Neural cell (in vitro differentiated cells): ENCODE results near the gene TOB1. TPM values are rescaled to one million over a fixed set of nuclear protein-coding genes. Genes with fewer than 3 reads are reported as not detected.

Experiments used
- H2AFZ ChIP-seq: fragments of 200-600, 300-800 bp; sonication (generic), shearing (Covaris generic); 2 replicates; pipeline ENCODE4 v1.6.0; 2014; ENCODE audit warnings: low read depth, mild to moderate bottlenecking, antibody characterized with exemption, low read length, moderate library complexity
- H3F3A ChIP-seq: fragments of 200-600 bp; shearing (Covaris generic); 2 replicates; pipeline ENCODE4 v1.6.1; 2016; ENCODE audit warnings: mild to moderate bottlenecking, moderate library complexity, mixed read lengths, antibody characterized with exemption, low read length; ENCODE audit not compliant: insufficient read depth, poor library complexity, severe bottlenecking
- H3K27ac ChIP-seq: fragments of 200-600, 300-800 bp; sonication (generic), shearing (Covaris generic); 2 replicates; pipeline ENCODE4 v1.5.1; 2014; ENCODE audit warnings: mild to moderate bottlenecking, low read length, moderate library complexity
- H3K27me3 ChIP-seq: fragments of 300-800, 200-600 bp; sonication (generic), shearing (Covaris generic); 2 replicates; pipeline ENCODE4 v1.6.0; 2014; ENCODE audit warnings: mild to moderate bottlenecking, low read depth, low read length, moderate library complexity; ENCODE audit not compliant: insufficient read depth
- H3K36me3 ChIP-seq: fragments of 300-800, 200-600 bp; sonication (generic), shearing (Covaris generic); 2 replicates; pipeline ENCODE4 v1.5.1; 2014; ENCODE audit warnings: mild to moderate bottlenecking, antibody characterized with exemption, low read length, moderate library complexity; ENCODE audit not compliant: insufficient read depth
- H3K4me2 ChIP-seq: fragments of 300-800, 200-600 bp; sonication (generic), shearing (Covaris generic); 2 replicates; pipeline ENCODE4 v1.6.0; 2014; ENCODE audit warnings: mild to moderate bottlenecking, low read length
- H3K4me3 ChIP-seq: fragments of 300-800, 200-600 bp; sonication (generic), shearing (Covaris generic); 2 replicates; pipeline ENCODE4 v1.5.1; 2014; ENCODE audit warnings: mild to moderate bottlenecking, low read length, moderate library complexity
- H3K79me2 ChIP-seq: fragments of 200-600 bp; shearing (Covaris generic); replicated peaks from 2 replicates; pipeline ENCODE4 v1.6.0; 2014; ENCODE audit warnings: mild to moderate bottlenecking, low read length, moderate library complexity; ENCODE audit not compliant: insufficient read depth
- H3K9ac ChIP-seq: fragments of 300-800, 200-600 bp; sonication (generic), shearing (Covaris generic); 2 replicates; pipeline ENCODE4 v1.6.1; 2016; ENCODE audit warnings: mild to moderate bottlenecking, low read length, mixed read lengths
- H3K9me2 ChIP-seq: fragments of 200-600 bp; shearing (Covaris generic); 2 replicates; pipeline ENCODE4 v1.6.1; 2016; ENCODE audit warnings: mild to moderate bottlenecking, low read length, mixed read lengths; ENCODE audit not compliant: insufficient read depth
- H3K9me3 ChIP-seq: fragments of 200-600, 300-800 bp; sonication (generic), shearing (Covaris generic); 2 replicates; pipeline ENCODE4 v1.6.1; 2016; ENCODE audit warnings: mild to moderate bottlenecking, mixed run types, low read length, moderate library complexity, mixed read lengths
- H4K20me1 ChIP-seq: fragments of 200-600 bp; shearing (Covaris generic); 2 replicates; pipeline ENCODE4 v1.6.1; 2016; ENCODE audit warnings: mild to moderate bottlenecking, mixed run types; ENCODE audit not compliant: insufficient read depth
- EP300 ChIP-seq: fragments of 450-650 bp; conservative IDR thresholded peaks from 2 replicates; pipeline ENCODE4 v1.6.1; 2014; ENCODE audit warnings: antibody characterized with exemption, mild to moderate bottlenecking, moderate library complexity; ENCODE audit not compliant: poor library complexity, severe bottlenecking
- EZH2 ChIP-seq: fragments of 200-600, 300-800 bp; shearing (Covaris generic), sonication (generic); IDR thresholded peaks from 2 replicates; pipeline ENCODE4 v1.6.1; 2014; ENCODE audit warnings: antibody characterized with exemption, low read length, borderline replicate concordance, mild to moderate bottlenecking; ENCODE audit not compliant: insufficient read depth, poor library complexity, severe bottlenecking
- MXI1 ChIP-seq: fragments of 450-650 bp; conservative IDR thresholded peaks from 2 replicates; pipeline ENCODE4 v1.6.1; 2014; ENCODE audit warnings: antibody characterized with exemption, mild to moderate bottlenecking; ENCODE audit not compliant: poor library complexity, severe bottlenecking
- POLR2AphosphoS5 ChIP-seq: IDR thresholded peaks from 2 replicates; pipeline ENCODE4 v1.6.1; 2012
- RAD21 ChIP-seq: fragments of 450-650 bp; conservative IDR thresholded peaks from 2 replicates; pipeline ENCODE4 v1.6.1; 2014; ENCODE audit warnings: antibody characterized with exemption, mild to moderate bottlenecking, moderate library complexity
- SMC3 ChIP-seq: fragments of 450-650 bp; conservative IDR thresholded peaks from 2 replicates; pipeline ENCODE4 v1.6.1; 2014; ENCODE audit warnings: antibody characterized with exemption, mild to moderate bottlenecking, moderate library complexity; ENCODE audit not compliant: poor library complexity
- TAF1 ChIP-seq: IDR thresholded peaks from 2 replicates; pipeline ENCODE4 v1.6.1; 2012; ENCODE audit warnings: low read depth
- polyA plus RNA-seq: library from polyadenylated mRNA; depleted of rRNA; stranded (reverse); fragments of >200 nt; gene quantifications from 2 replicates; pipeline ENCODE4 v1.2.3, GENCODE V29; 2014
- TF ChIP-seq, protein P1 (sequence below): fragments of 450-650 bp; IDR thresholded peaks from 2 replicates; pipeline ENCODE4 v1.5.1; 2014; ENCODE audit warnings: antibody characterized with exemption, mild to moderate bottlenecking, moderate library complexity; ENCODE audit not compliant: poor library complexity, severe bottlenecking
- TF ChIP-seq, protein P2 (sequence below): IDR thresholded peaks from 2 replicates; pipeline ENCODE4 v1.6.1; 2012; ENCODE audit warnings: borderline replicate concordance

Gene TOB1
- polyA plus RNA-seq, 1 donor from 2014 or later: 8.9 TPM

DNA sequence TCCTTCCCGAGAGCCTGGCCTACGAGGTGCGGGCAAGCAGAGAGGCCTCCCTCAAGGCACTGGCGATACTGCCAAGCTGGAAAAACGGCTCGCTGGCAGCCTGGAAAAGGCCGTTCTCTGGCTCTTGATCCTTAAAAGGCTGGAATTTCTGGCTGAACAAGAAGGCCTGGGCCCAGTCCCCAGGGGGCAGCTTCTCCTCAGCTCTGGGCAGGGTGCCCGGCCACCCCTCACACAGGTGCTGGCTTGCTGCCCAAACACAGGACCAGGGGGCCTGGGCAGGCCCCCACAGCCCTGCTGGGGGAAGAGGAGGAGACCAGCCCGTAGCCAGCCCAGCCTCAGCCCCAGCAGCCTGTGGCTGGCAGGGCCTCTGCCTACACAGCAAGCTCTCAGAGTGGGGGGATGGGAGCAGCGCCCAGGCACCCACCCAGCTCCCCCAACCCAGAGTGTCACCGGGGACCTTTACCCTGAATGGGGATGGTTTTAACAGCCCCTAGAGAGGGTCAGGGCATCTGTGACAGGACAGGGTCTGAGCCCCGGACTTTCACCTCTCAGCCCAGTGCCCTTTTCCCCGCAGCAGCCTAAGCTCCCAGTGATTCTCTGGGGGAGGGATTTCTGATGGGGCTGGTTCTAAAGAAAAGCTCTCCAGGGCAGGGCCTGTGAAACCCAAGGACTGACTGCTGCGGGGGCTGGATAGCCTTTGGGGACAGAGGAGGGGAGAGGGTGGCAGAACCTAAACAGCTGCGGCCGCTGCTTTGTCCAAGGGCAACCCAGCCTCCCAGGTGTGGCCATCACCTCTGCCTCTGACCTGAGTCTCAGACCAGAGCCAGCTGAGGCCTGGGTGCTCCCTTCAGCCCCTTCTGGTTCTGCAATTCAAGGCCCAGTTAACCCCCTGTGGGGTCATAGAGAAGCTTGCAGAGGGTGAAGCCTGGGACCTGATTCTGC is 38.6 kb upstream of the TOB1 start:
- no peaks in the 10 kb centered on the region for H3K36me3 ChIP-seq
- no peaks in the 10 kb centered on the region for H3F3A ChIP-seq
- no peak for TF ChIP-seq EZH2
- no peak for TF ChIP-seq EP300
- TF ChIP-seq RAD21: no peak
- TF ChIP-seq MXI1: no peak
- TF ChIP-seq, protein P1, sequence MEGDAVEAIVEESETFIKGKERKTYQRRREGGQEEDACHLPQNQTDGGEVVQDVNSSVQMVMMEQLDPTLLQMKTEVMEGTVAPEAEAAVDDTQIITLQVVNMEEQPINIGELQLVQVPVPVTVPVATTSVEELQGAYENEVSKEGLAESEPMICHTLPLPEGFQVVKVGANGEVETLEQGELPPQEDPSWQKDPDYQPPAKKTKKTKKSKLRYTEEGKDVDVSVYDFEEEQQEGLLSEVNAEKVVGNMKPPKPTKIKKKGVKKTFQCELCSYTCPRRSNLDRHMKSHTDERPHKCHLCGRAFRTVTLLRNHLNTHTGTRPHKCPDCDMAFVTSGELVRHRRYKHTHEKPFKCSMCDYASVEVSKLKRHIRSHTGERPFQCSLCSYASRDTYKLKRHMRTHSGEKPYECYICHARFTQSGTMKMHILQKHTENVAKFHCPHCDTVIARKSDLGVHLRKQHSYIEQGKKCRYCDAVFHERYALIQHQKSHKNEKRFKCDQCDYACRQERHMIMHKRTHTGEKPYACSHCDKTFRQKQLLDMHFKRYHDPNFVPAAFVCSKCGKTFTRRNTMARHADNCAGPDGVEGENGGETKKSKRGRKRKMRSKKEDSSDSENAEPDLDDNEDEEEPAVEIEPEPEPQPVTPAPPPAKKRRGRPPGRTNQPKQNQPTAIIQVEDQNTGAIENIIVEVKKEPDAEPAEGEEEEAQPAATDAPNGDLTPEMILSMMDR: no peak
- TF ChIP-seq, protein P2, sequence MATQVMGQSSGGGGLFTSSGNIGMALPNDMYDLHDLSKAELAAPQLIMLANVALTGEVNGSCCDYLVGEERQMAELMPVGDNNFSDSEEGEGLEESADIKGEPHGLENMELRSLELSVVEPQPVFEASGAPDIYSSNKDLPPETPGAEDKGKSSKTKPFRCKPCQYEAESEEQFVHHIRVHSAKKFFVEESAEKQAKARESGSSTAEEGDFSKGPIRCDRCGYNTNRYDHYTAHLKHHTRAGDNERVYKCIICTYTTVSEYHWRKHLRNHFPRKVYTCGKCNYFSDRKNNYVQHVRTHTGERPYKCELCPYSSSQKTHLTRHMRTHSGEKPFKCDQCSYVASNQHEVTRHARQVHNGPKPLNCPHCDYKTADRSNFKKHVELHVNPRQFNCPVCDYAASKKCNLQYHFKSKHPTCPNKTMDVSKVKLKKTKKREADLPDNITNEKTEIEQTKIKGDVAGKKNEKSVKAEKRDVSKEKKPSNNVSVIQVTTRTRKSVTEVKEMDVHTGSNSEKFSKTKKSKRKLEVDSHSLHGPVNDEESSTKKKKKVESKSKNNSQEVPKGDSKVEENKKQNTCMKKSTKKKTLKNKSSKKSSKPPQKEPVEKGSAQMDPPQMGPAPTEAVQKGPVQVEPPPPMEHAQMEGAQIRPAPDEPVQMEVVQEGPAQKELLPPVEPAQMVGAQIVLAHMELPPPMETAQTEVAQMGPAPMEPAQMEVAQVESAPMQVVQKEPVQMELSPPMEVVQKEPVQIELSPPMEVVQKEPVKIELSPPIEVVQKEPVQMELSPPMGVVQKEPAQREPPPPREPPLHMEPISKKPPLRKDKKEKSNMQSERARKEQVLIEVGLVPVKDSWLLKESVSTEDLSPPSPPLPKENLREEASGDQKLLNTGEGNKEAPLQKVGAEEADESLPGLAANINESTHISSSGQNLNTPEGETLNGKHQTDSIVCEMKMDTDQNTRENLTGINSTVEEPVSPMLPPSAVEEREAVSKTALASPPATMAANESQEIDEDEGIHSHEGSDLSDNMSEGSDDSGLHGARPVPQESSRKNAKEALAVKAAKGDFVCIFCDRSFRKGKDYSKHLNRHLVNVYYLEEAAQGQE: no peak
- no peak for TF ChIP-seq SMC3
- TF ChIP-seq POLR2AphosphoS5: no peak
- TF ChIP-seq TAF1: no peak
- no peak overlapping the region for H3K4me2 ChIP-seq
- H3K4me3 ChIP-seq: no peak overlapping the region
- H4K20me1 ChIP-seq: no peaks in the 10 kb centered on the region
- H3K27me3 ChIP-seq: no peaks in the 10 kb centered on the region
- H2AFZ ChIP-seq: no peak overlapping the region
- H3K9me3 ChIP-seq: no peaks in the 10 kb centered on the region
- no peaks in the 10 kb centered on the region for H3K79me2 ChIP-seq
- H3K9ac ChIP-seq: no peak overlapping the region
- no peaks in the 10 kb centered on the region for H3K9me2 ChIP-seq
- no peak overlapping the region for H3K27ac ChIP-seq

DNA sequence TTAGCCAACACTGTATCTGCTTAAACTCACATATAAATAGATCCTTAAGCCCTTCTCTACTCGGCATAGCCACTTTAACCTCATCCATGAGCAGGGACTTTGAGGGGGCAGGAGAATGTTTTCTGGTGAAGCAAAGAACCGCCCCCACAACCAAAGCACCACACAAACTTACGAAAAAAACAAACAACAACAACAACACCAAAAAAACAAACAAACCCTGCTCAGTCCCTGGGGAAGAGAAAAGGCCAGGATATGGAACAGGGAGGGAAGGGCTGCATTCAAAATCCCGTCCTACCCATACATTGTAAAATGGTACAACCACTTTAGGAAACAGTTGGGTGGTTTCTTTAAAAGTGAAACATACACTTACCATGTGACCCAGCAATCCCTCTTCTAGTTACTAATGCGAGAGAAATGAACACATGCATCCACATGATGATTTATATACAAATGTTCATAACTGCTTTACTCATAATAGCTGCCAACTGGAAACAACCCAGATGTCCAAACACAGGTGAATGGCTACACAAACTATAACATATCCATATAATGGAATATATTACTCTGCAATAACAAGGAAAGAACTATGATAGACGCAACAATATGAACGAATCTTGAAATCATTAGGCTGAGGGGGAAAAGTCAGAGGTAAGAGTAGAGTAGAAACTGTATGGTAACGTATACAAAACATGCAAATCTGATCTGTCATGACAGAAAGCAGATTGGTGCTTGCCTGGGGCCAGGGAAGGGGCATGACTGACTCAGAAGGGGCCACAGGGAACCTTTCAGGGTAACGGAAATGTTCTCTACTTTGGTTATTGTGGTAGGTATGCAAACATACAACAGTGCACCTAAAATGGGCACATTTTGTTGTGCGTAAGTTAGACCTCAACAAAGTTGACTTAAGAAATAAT is 37.7 kb upstream of the TOB1 start:
- Histone ChIP-seq H3K9me2 (no peaks in the 10 kb centered on the region), H3K27me3 (no peaks in the 10 kb centered on the region), H3K4me3 (no peak overlapping the region), H3F3A (no peaks in the 10 kb centered on the region), H4K20me1 (no peaks in the 10 kb centered on the region), H3K36me3 (no peaks in the 10 kb centered on the region), H2AFZ (no peak overlapping the region), H3K4me2 (no peak overlapping the region), H3K79me2 (no peaks in the 10 kb centered on the region), H3K9ac (no peak overlapping the region), H3K9me3 (no peaks in the 10 kb centered on the region), H3K27ac (no peak overlapping the region)
- TF ChIP-seq TAF1 (no peak), POLR2AphosphoS5 (no peak), MXI1 (no peak), EP300 (no peak), SMC3 (no peak), EZH2 (no peak), RAD21 (no peak)
- TF ChIP-seq, protein P1: no peak
- TF ChIP-seq, protein P2: no peak
